Osteoblast (primary cell): Measurements from ENCODE around the gene ADRM1. TPM values are rescaled to one million over a fixed set of nuclear protein-coding genes. Genes with fewer than 3 reads are reported as not detected.

Experiments used
- DNase-seq: peaks from one replicate; pipeline ENCODE4 v3.0.0; 2011; ENCODE audit warnings: low spot score, mixed read lengths; ENCODE audit not compliant: insufficient read length; ENCODE audit errors: missing footprints
- H2AFZ ChIP-seq: 2 replicates; pipeline ENCODE4 v1.6.0; 2011; ENCODE audit warnings: mild to moderate bottlenecking, low read length
- H3K27ac ChIP-seq: 2 replicates; pipeline ENCODE4 v1.5.1; 2011; ENCODE audit warnings: mild to moderate bottlenecking, low read depth, low read length, moderate library complexity
- H3K27me3 ChIP-seq: 2 replicates; pipeline ENCODE4 v1.6.0; 2012; ENCODE audit warnings: mild to moderate bottlenecking, control low read depth, inconsistent platforms, low read length, moderate library complexity; ENCODE audit not compliant: insufficient read depth
- H3K36me3 ChIP-seq: 2 replicates; pipeline ENCODE4 v1.5.1; 2011; ENCODE audit warnings: mild to moderate bottlenecking, low read length, control low read depth, moderate library complexity; ENCODE audit not compliant: insufficient read depth
- H3K4me1 ChIP-seq: 2 replicates; pipeline ENCODE4 v1.5.1; 2011; ENCODE audit warnings: mild to moderate bottlenecking, low read length, control low read depth, moderate library complexity; ENCODE audit not compliant: insufficient read depth
- H3K4me2 ChIP-seq: 2 replicates; pipeline ENCODE4 v1.6.0; 2011; ENCODE audit warnings: mild to moderate bottlenecking, low read length; ENCODE audit not compliant: insufficient read depth
- H3K4me3 ChIP-seq: fragments of 200-600 bp; sonication (generic); 3 replicates; pipeline ENCODE4 v1.5.1; 2012; ENCODE audit warnings: mild to moderate bottlenecking, low read length, inconsistent platforms; ENCODE audit not compliant: insufficient read depth
- H3K79me2 ChIP-seq: 2 replicates; pipeline ENCODE4 v1.6.0; 2012; ENCODE audit warnings: mild to moderate bottlenecking, low read length, control low read depth, inconsistent platforms; ENCODE audit not compliant: insufficient read depth
- H3K9me3 ChIP-seq: 2 replicates; pipeline ENCODE4 v1.5.1; 2011; ENCODE audit warnings: low read depth, low read length, control low read depth
- H4K20me1 ChIP-seq: 2 replicates; pipeline ENCODE4 v1.6.0; 2012; ENCODE audit warnings: mild to moderate bottlenecking, low read length, control low read depth; ENCODE audit not compliant: insufficient read depth
- CTCF ChIP-seq: IDR thresholded peaks from 2 replicates; pipeline ENCODE4 v1.5.1; 2011; ENCODE audit warnings: mild to moderate bottlenecking, low read depth, low read length, moderate library complexity; ENCODE audit errors: extremely low read depth
- total RNA-seq: library from RNA; depleted of rRNA; stranded (reverse); fragments of >200 nt; gene quantifications from 2 replicates; pipeline ENCODE4 v1.2.3, GENCODE V29; 2012

Gene ADRM1
- total RNA-seq, 1 donor: 103 TPM

GRCh38 chr20:62331347-62331746, 28.6 kb downstream of the ADRM1 start:
- H3K36me3 ChIP-seq: no peaks in the 10 kb centered on the region
- no peaks in the 10 kb centered on the region for H4K20me1 ChIP-seq
- H3K4me2 ChIP-seq: no peak overlapping the region
- H3K27me3 ChIP-seq: no peaks in the 10 kb centered on the region
- no peaks in the 10 kb centered on the region for H3K4me1 ChIP-seq
- H3K27ac ChIP-seq: no peak overlapping the region
- TF ChIP-seq CTCF: no peak
- H3K9me3 ChIP-seq: no peaks in the 10 kb centered on the region
- DNase-seq: no peak
- no peak overlapping the region for H2AFZ ChIP-seq
- H3K4me3 ChIP-seq: no peak overlapping the region
- no peaks in the 10 kb centered on the region for H3K79me2 ChIP-seq

- no peak for DNase-seq
- H3K27me3 ChIP-seq: no peaks in the 10 kb centered on the region
- no peak overlapping the region for H3K27ac ChIP-seq
- H3K9me3 ChIP-seq: no peaks in the 10 kb centered on the region
- no peak for TF ChIP-seq CTCF
- no peaks in the 10 kb centered on the region for H3K36me3 ChIP-seq
- no peak overlapping the region for H3K4me3 ChIP-seq
- H3K4me1 ChIP-seq: no peaks in the 10 kb centered on the region
- H2AFZ ChIP-seq: no peak overlapping the region
- H4K20me1 ChIP-seq: no peaks in the 10 kb centered on the region
- no peaks in the 10 kb centered on the region for H3K79me2 ChIP-seq
- no peak overlapping the region for H3K4me2 ChIP-seq
Measured at GRCh38 chr20:62332421-62332820, 29.6 kb downstream of the ADRM1 start.

GRCh38 chr20:62332989-62333819, 30.4 kb downstream of the ADRM1 start:
- Histone ChIP-seq H4K20me1 (no peaks in the 10 kb centered on the region), H3K27ac (no peak overlapping the region), H3K9me3 (no peaks in the 10 kb centered on the region), H3K79me2 (no peaks in the 10 kb centered on the region), H2AFZ (no peak overlapping the region), H3K27me3 (no peaks in the 10 kb centered on the region), H3K4me1 (no peaks in the 10 kb centered on the region), H3K4me2 (no peak overlapping the region), H3K4me3 (no peak overlapping the region), H3K36me3 (no peaks in the 10 kb centered on the region)
- TF ChIP-seq CTCF: no peak
- DNase-seq: no peak

- no peaks in the 10 kb centered on the region for H3K36me3 ChIP-seq
- H2AFZ ChIP-seq: no peak overlapping the region
- TF ChIP-seq CTCF: no peak
- H3K4me2 ChIP-seq: no peak overlapping the region
- H3K79me2 ChIP-seq: no peaks in the 10 kb centered on the region
- no peaks in the 10 kb centered on the region for H3K27me3 ChIP-seq
- no peaks in the 10 kb centered on the region for H4K20me1 ChIP-seq
- no peak for DNase-seq
- H3K4me1 ChIP-seq: no peaks in the 10 kb centered on the region
- no peaks in the 10 kb centered on the region for H3K9me3 ChIP-seq
- no peak overlapping the region for H3K4me3 ChIP-seq
- no peak overlapping the region for H3K27ac ChIP-seq
Measured at GRCh38 chr20:62333820-62334595, 31.2 kb downstream of the ADRM1 start.
